Hepatocyte (in vitro differentiated cells): Measurements from ENCODE around the gene PCOLCE2. TPM values are rescaled to one million over a fixed set of nuclear protein-coding genes. Genes with fewer than 3 reads are reported as not detected.

ENCODE experiments used
- DNase-seq: peaks from one replicate; pipeline ENCODE4 v3.0.0-alpha.2; 2016; ENCODE audit warnings: low spot score
- H2AFZ ChIP-seq: fragments of 200-600 bp; sonication (generic); 2 replicates; pipeline ENCODE4 v1.6.0; 2016; ENCODE audit warnings: antibody characterized with exemption, mild to moderate bottlenecking
- H3K27ac ChIP-seq: fragments of 200-600 bp; sonication (generic); 2 replicates; pipeline ENCODE4 v1.5.1; 2016; ENCODE audit warnings: mild to moderate bottlenecking
- H3K27me3 ChIP-seq: fragments of 200-600 bp; sonication (generic); 2 replicates; pipeline ENCODE4 v1.6.1; 2016
- H3K36me3 ChIP-seq: fragments of 200-600 bp; sonication (generic); replicated peaks from 2 replicates; pipeline ENCODE4 v1.5.1; 2016; ENCODE audit warnings: low read depth; ENCODE audit not compliant: insufficient read depth
- H3K4me1 ChIP-seq: fragments of 200-600 bp; sonication (generic); 2 replicates; pipeline ENCODE4 v1.5.1; 2016; ENCODE audit warnings: mild to moderate bottlenecking, moderate library complexity; ENCODE audit not compliant: insufficient read depth
- H3K4me2 ChIP-seq: fragments of 200-600 bp; sonication (generic); 2 replicates; pipeline ENCODE4 v1.6.0; 2016
- H3K4me3 ChIP-seq: fragments of 200-600 bp; sonication (generic); 2 replicates; pipeline ENCODE4 v1.5.1; 2016; ENCODE audit warnings: mild to moderate bottlenecking
- H3K79me2 ChIP-seq: fragments of 200-600 bp; sonication (generic); 2 replicates; pipeline ENCODE4 v1.6.0; 2017; ENCODE audit warnings: mild to moderate bottlenecking
- H3K9me2 ChIP-seq: fragments of 200-600 bp; sonication (generic); replicated peaks from 2 replicates; pipeline ENCODE4 v1.6.0; 2017; ENCODE audit warnings: mild to moderate bottlenecking; ENCODE audit not compliant: insufficient read depth
- H3K9me3 ChIP-seq: fragments of 200-600 bp; sonication (generic); 2 replicates; pipeline ENCODE4 v1.5.1; 2016; ENCODE audit warnings: low read depth, mild to moderate bottlenecking
- H4K20me1 ChIP-seq: fragments of 200-600 bp; sonication (generic); 2 replicates; pipeline ENCODE4 v1.6.0; 2016; ENCODE audit warnings: mild to moderate bottlenecking; ENCODE audit not compliant: insufficient read depth, poor library complexity, severe bottlenecking
- CTCF ChIP-seq: fragments of 200-600 bp; sonication (generic); IDR thresholded peaks from 2 replicates; pipeline ENCODE4 v1.5.1; 2016; ENCODE audit warnings: antibody characterized with exemption, mild to moderate bottlenecking; ENCODE audit not compliant: poor library complexity
- EZH2 ChIP-seq: fragments of 200-600 bp; sonication (generic); IDR thresholded peaks from 2 replicates; pipeline ENCODE4 v1.6.1; 2016; ENCODE audit warnings: antibody characterized with exemption, mild to moderate bottlenecking, borderline replicate concordance
- EZH2phosphoT487 ChIP-seq: fragments of 200-600 bp; sonication (generic); IDR thresholded peaks from one replicate; pipeline ENCODE4 v1.6.1; 2018; ENCODE audit warnings: antibody characterized with exemption, mild to moderate bottlenecking, low read depth, moderate library complexity; ENCODE audit not compliant: unreplicated experiment, severe bottlenecking
- WGBS: methylation state at CpG from one replicate; pipeline ENCODE4 v1.1.6; 2016; ENCODE audit warnings: low lambda C conversion rate; ENCODE audit errors: missing lambda C conversion rate; 5-methylcytosine and 5-hydroxymethylcytosine counted together
- polyA plus RNA-seq: library from polyadenylated mRNA; unstranded; fragments of >200 nt; fragmentation: Nextera tagmentation; extraction: Ambion mirVana; gene quantifications from 2 replicates; pipeline ENCODE4 v1.2.1, GENCODE V29; 2016
- total RNA-seq: library from RNA; depleted of rRNA; stranded (reverse); fragments of >200 nt; gene quantifications from 2 replicates; pipeline ENCODE4 v1.2.3, GENCODE V29; 2014

Gene PCOLCE2
- total and polyA plus RNA-seq, 2 experiments from 2014 or later, result 9.2 to 10.8 TPM

- no peaks in the 10 kb centered on the region for H3K9me2 ChIP-seq
- no peaks in the 10 kb centered on the region for H3K79me2 ChIP-seq
- WGBS, result 82% methylated on average over 2 of the region's 2 CpGs
- H3K9me3 ChIP-seq, result no peaks in the 10 kb centered on the region
- no peak overlapping the region for H2AFZ ChIP-seq
- H3K27ac ChIP-seq, result no peak overlapping the region
- peaks cover 22% of the 10 kb centered on the region for H3K27me3 ChIP-seq
- TF ChIP-seq EZH2 (no peak), CTCF (no peak), EZH2phosphoT487 (no peak)
- H3K36me3 ChIP-seq, result no peaks in the 10 kb centered on the region
- no peak for DNase-seq
- no peak overlapping the region for H3K4me3 ChIP-seq
- H3K4me2 ChIP-seq, result no peak overlapping the region
- H3K4me1 ChIP-seq, result peaks cover 3% of the 10 kb centered on the region
- H4K20me1 ChIP-seq, result no peaks in the 10 kb centered on the region
Measured at GRCh38 chr3:142892714-142893113, 3.8 kb upstream of the PCOLCE2 start.

- Histone ChIP-seq H3K4me1 (peaks cover 3% of the 10 kb centered on the region), H3K36me3 (no peaks in the 10 kb centered on the region), H3K9me2 (no peaks in the 10 kb centered on the region), H3K9me3 (no peaks in the 10 kb centered on the region), H3K4me3 (no peak overlapping the region), H3K79me2 (no peaks in the 10 kb centered on the region), H3K27ac (no peak overlapping the region), H4K20me1 (no peaks in the 10 kb centered on the region), H2AFZ (no peak overlapping the region), H3K4me2 (no peak overlapping the region), H3K27me3 (peaks cover 25% of the 10 kb centered on the region)
- no peak for DNase-seq
- 65% methylated on average over 2 of the region's 2 CpGs for WGBS
- TF ChIP-seq EZH2phosphoT487, result no peak
- TF ChIP-seq EZH2, result no peak
- TF ChIP-seq CTCF, result no peak
Measured at GRCh38 chr3:142890592-142890991, 1.7 kb upstream of the PCOLCE2 start.

- peak overlapping the region; percentile 93 for H2AFZ ChIP-seq
- H3K4me1 ChIP-seq, result peaks cover 3% of the 10 kb centered on the region
- peaks cover 25% of the 10 kb centered on the region for H3K27me3 ChIP-seq
- H4K20me1 ChIP-seq, result no peaks in the 10 kb centered on the region
- H3K9me3 ChIP-seq, result no peaks in the 10 kb centered on the region
- H3K79me2 ChIP-seq, result no peaks in the 10 kb centered on the region
- TF ChIP-seq EZH2 (peak; percentile 42), EZH2phosphoT487 (no peak), CTCF (no peak)
- WGBS, result 16% methylated on average over 27 of the region's 29 CpGs
- no peak overlapping the region for H3K27ac ChIP-seq
- H3K4me3 ChIP-seq, result peak overlapping the region; percentile 77
- no peaks in the 10 kb centered on the region for H3K36me3 ChIP-seq
- no peak for DNase-seq
- no peaks in the 10 kb centered on the region for H3K9me2 ChIP-seq
- peak overlapping the region; percentile 99 for H3K4me2 ChIP-seq
Measured at GRCh38 chr3:142889212-142890014, 530 bp upstream of the PCOLCE2 start.
